ENCODE measurements around the gene ASB16. TPM values are rescaled to one million over a fixed set of nuclear protein-coding genes. Genes with fewer than 3 reads are reported as not detected.
"Not testable (repeated sequence)": the region's sequence is repeated elsewhere in the genome, so short reads cannot be mapped to it uniquely, and the experiment has no call there.

The ASB16 gene
- total RNA-seq, 5 donors from 2014 or later (not counting 1 experiment from before 2014, with no cell fraction given): 0.15 TPM; not detected in 4

GRCh38 chr17:44146375-44147346, 23.8 kb upstream of the ASB16 start:
- H3K27ac ChIP-seq (ENCODE audit: low read length): no peak overlapping the region
- Mint-ChIP-seq H3K27ac (no peak overlapping the region), H3K4me3 (no peak overlapping the region), H3K9me3 (no peaks in the 10 kb centered on the region), H3K27me3 (no peaks in the 10 kb centered on the region), H3K4me1 (peaks cover 4 to 7% (median 5%) of the 10 kb centered on the region in 3 donors), H3K36me3 (no peaks in the 10 kb centered on the region)
- CTCF ChIA-PET: interaction anchor here in 1 of 2 donors (1.2 to 1.3 kb wide), 2 partner anchors 9 to 70 kb away, joined by 3 read pairs; no protein-coding TSS in a partner anchor
- H3K36me3 ChIP-seq (ENCODE audit: control insufficient read depth in 2 of 2, extremely low read depth in 1 of 2, insufficient read depth in 1 of 2, low read length in 1 of 2): no peaks in the 10 kb centered on the region
- no peaks in the 10 kb centered on the region for H3K9me3 ChIP-seq
- no peaks in the 10 kb centered on the region for H3K27me3 ChIP-seq (replicated peaks in 1 of 2; ENCODE audit: control insufficient read depth in 2 of 2, extremely low read depth in 1 of 2, insufficient read depth in 2 of 2, low read length in 1 of 2)
- no peak overlapping the region for H3K4me3 ChIP-seq (ENCODE audit: control insufficient read depth in 1 of 2, extremely low read depth in 1 of 2, low read length in 1 of 2)
- WGBS (ENCODE audit: insufficient coverage): 100% methylated on average over 1 of the region's 2 CpGs
- POLR2A ChIA-PET: no interaction called here
- peaks cover 2 to 9% of the 10 kb centered on the region in 2 experiments for H3K4me1 ChIP-seq (ENCODE audit: control insufficient read depth in 1 of 2, extremely low read depth in 1 of 2, insufficient read depth in 2 of 2, low read length in 2 of 2)
- ATAC-seq (replicated peaks in 1 of 4): no peak
- DNase-seq: no peak

- ChIA-PET CTCF (interaction anchor here in 1 of 2 donors (0.7 kb wide), 1 partner anchor 29 kb away, joined by 3 read pairs; no protein-coding TSS in a partner anchor), POLR2A (interaction anchor here in 1 of 2 donors (0.7 kb wide), 1 partner anchor 80 kb away, joined by 6 read pairs; no protein-coding TSS in a partner anchor)
- Histone ChIP-seq H3K27ac (ENCODE audit: low read length) (no peak overlapping the region), H3K4me3 (ENCODE audit: control insufficient read depth in 1 of 2, extremely low read depth in 1 of 2, low read length in 1 of 2) (no peak overlapping the region), H3K27me3 (replicated peaks in 1 of 2; ENCODE audit: control insufficient read depth in 2 of 2, extremely low read depth in 1 of 2, insufficient read depth in 2 of 2, low read length in 1 of 2) (no peaks in the 10 kb centered on the region), H3K4me1 (ENCODE audit: control insufficient read depth in 1 of 2, extremely low read depth in 1 of 2, insufficient read depth in 2 of 2, low read length in 2 of 2) (no peaks in the 10 kb centered on the region), H3K9me3 (no peaks in the 10 kb centered on the region), H3K36me3 (ENCODE audit: control insufficient read depth in 2 of 2, extremely low read depth in 1 of 2, insufficient read depth in 1 of 2, low read length in 1 of 2) (no peaks in the 10 kb centered on the region)
- no peak for ATAC-seq (replicated peaks in 1 of 4)
- no peak for DNase-seq
- no peak overlapping the region for H3K4me3 Mint-ChIP-seq
- H3K4me1 Mint-ChIP-seq: peaks cover 0 to 4% (median 0%) of the 10 kb centered on the region in 3 donors
- H3K27me3 Mint-ChIP-seq: no peaks in the 10 kb centered on the region
- WGBS (ENCODE audit: insufficient coverage): 98% methylated on average over 4 of the region's 4 CpGs
- no peaks in the 10 kb centered on the region for H3K36me3 Mint-ChIP-seq
- no peak overlapping the region for H3K27ac Mint-ChIP-seq
- no peaks in the 10 kb centered on the region for H3K9me3 Mint-ChIP-seq
These were observed 22.7 kb upstream of the ASB16 start for GRCh38 chr17:44147812-44148211.

- H3K27ac Mint-ChIP-seq; H3K4me3 Mint-ChIP-seq; CTCF ChIA-PET; H3K9me3 Mint-ChIP-seq; H3K4me1 ChIP-seq (ENCODE audit: control insufficient read depth in 1 of 2, extremely low read depth in 1 of 2, insufficient read depth in 2 of 2, low read length in 2 of 2); H3K36me3 ChIP-seq (ENCODE audit: control insufficient read depth in 2 of 2, extremely low read depth in 1 of 2, insufficient read depth in 1 of 2, low read length in 1 of 2); H3K27me3 Mint-ChIP-seq; ATAC-seq (replicated peaks in 1 of 4); H3K9me3 ChIP-seq; DNase-seq; H3K27ac ChIP-seq (ENCODE audit: low read length); H3K27me3 ChIP-seq (replicated peaks in 1 of 2; ENCODE audit: control insufficient read depth in 2 of 2, extremely low read depth in 1 of 2, insufficient read depth in 2 of 2, low read length in 1 of 2); H3K4me3 ChIP-seq (ENCODE audit: control insufficient read depth in 1 of 2, extremely low read depth in 1 of 2, low read length in 1 of 2); H3K36me3 Mint-ChIP-seq; H3K4me1 Mint-ChIP-seq; POLR2A ChIA-PET: not testable (repeated sequence)
- no CpG with 5 or more reads among the region's 3 CpGs for WGBS (ENCODE audit: insufficient coverage)
These were observed 21.4 kb upstream of the ASB16 start for GRCh38 chr17:44149066-44149465.

GRCh38 chr17:44149750-44150329, 20.7 kb upstream of the ASB16 start:
- DNase-seq: no peak
- no peaks in the 10 kb centered on the region for H3K9me3 Mint-ChIP-seq
- Histone ChIP-seq H3K9me3 (no peaks in the 10 kb centered on the region), H3K27ac (ENCODE audit: low read length) (no peak overlapping the region), H3K27me3 (replicated peaks in 1 of 2; ENCODE audit: control insufficient read depth in 2 of 2, extremely low read depth in 1 of 2, insufficient read depth in 2 of 2, low read length in 1 of 2) (peaks cover 0 to 2% of the 10 kb centered on the region in 2 experiments), H3K4me3 (ENCODE audit: control insufficient read depth in 1 of 2, extremely low read depth in 1 of 2, low read length in 1 of 2) (no peak overlapping the region), H3K36me3 (ENCODE audit: control insufficient read depth in 2 of 2, extremely low read depth in 1 of 2, insufficient read depth in 1 of 2, low read length in 1 of 2) (peaks cover 0 to 3% of the 10 kb centered on the region in 2 donors), H3K4me1 (ENCODE audit: control insufficient read depth in 1 of 2, extremely low read depth in 1 of 2, insufficient read depth in 2 of 2, low read length in 2 of 2) (no peaks in the 10 kb centered on the region)
- no peaks in the 10 kb centered on the region for H3K27me3 Mint-ChIP-seq
- WGBS (ENCODE audit: insufficient coverage): 100% methylated on average over 3 of the region's 4 CpGs
- H3K4me3 Mint-ChIP-seq: no peak overlapping the region
- ChIA-PET CTCF (no interaction called here), POLR2A (no interaction called here)
- no peaks in the 10 kb centered on the region for H3K36me3 Mint-ChIP-seq
- no peak for ATAC-seq (replicated peaks in 1 of 4)
- peaks cover 0 to 4% (median 0%) of the 10 kb centered on the region in 3 donors for H3K4me1 Mint-ChIP-seq
- H3K27ac Mint-ChIP-seq: no peak overlapping the region

- ChIA-PET CTCF (no interaction called here), POLR2A (no interaction called here)
- H3K27me3 Mint-ChIP-seq: no peaks in the 10 kb centered on the region
- H3K9me3 Mint-ChIP-seq: no peaks in the 10 kb centered on the region
- H3K4me1 Mint-ChIP-seq: peaks cover 0 to 4% (median 0%) of the 10 kb centered on the region in 3 donors
- no peak overlapping the region for H3K27ac ChIP-seq (ENCODE audit: low read length)
- no peak overlapping the region for H3K27ac Mint-ChIP-seq
- no peaks in the 10 kb centered on the region for H3K4me1 ChIP-seq (ENCODE audit: control insufficient read depth in 1 of 2, extremely low read depth in 1 of 2, insufficient read depth in 2 of 2, low read length in 2 of 2)
- no peaks in the 10 kb centered on the region for H3K9me3 ChIP-seq
- no peak overlapping the region for H3K4me3 ChIP-seq (ENCODE audit: control insufficient read depth in 1 of 2, extremely low read depth in 1 of 2, low read length in 1 of 2)
- H3K36me3 ChIP-seq (ENCODE audit: control insufficient read depth in 2 of 2, extremely low read depth in 1 of 2, insufficient read depth in 1 of 2, low read length in 1 of 2): peaks cover 0 to 4% of the 10 kb centered on the region in 2 donors
- ATAC-seq (replicated peaks in 1 of 4) (no peak), DNase-seq (no peak)
- H3K36me3 Mint-ChIP-seq: no peaks in the 10 kb centered on the region
- no peak overlapping the region for H3K4me3 Mint-ChIP-seq
- WGBS (ENCODE audit: insufficient coverage): no CpG with 5 or more reads among the region's 4 CpGs
- H3K27me3 ChIP-seq (replicated peaks in 1 of 2; ENCODE audit: control insufficient read depth in 2 of 2, extremely low read depth in 1 of 2, insufficient read depth in 2 of 2, low read length in 1 of 2): peaks cover 0 to 2% of the 10 kb centered on the region in 2 experiments
These were observed 17.6 kb upstream of the ASB16 start for GRCh38 chr17:44152875-44153274.

GRCh38 chr17:44155488-44155887, 15.0 kb upstream of the ASB16 start:
- Mint-ChIP-seq H3K27ac (no peak overlapping the region), H3K4me3 (no peak overlapping the region), H3K9me3 (no peaks in the 10 kb centered on the region), H3K4me1 (peaks cover 0 to 6% (median 5%) of the 10 kb centered on the region in 3 donors), H3K36me3 (no peaks in the 10 kb centered on the region), H3K27me3 (no peaks in the 10 kb centered on the region)
- Histone ChIP-seq H3K27me3 (replicated peaks in 1 of 2; ENCODE audit: control insufficient read depth in 2 of 2, extremely low read depth in 1 of 2, insufficient read depth in 2 of 2, low read length in 1 of 2) (peaks cover 0 to 2% of the 10 kb centered on the region in 2 experiments), H3K4me3 (ENCODE audit: control insufficient read depth in 1 of 2, extremely low read depth in 1 of 2, low read length in 1 of 2) (no peak overlapping the region), H3K27ac (ENCODE audit: low read length) (no peak overlapping the region), H3K36me3 (ENCODE audit: control insufficient read depth in 2 of 2, extremely low read depth in 1 of 2, insufficient read depth in 1 of 2, low read length in 1 of 2) (peaks cover 0 to 4% of the 10 kb centered on the region in 2 donors), H3K9me3 (no peaks in the 10 kb centered on the region), H3K4me1 (ENCODE audit: control insufficient read depth in 1 of 2, extremely low read depth in 1 of 2, insufficient read depth in 2 of 2, low read length in 2 of 2) (peaks cover 0 to 2% of the 10 kb centered on the region in 2 experiments)
- ATAC-seq (replicated peaks in 1 of 4) (no peak), DNase-seq (no peak)
- WGBS (ENCODE audit: insufficient coverage): 100% methylated on average over 1 of the region's 2 CpGs
- ChIA-PET POLR2A (no interaction called here), CTCF (no interaction called here)

Measured in T-cell (primary cell).